IPS DF 6.9 (cell line): ENCODE results near the gene FAM187B.
"Not testable (repeated sequence)": the region's sequence is repeated elsewhere in the genome, so short reads cannot be mapped to it uniquely, and the experiment has no call there.

Experiments
- DNase-seq: peaks from one replicate; pipeline ENCODE4 v3.0.0-alpha.2; 2013; ENCODE audit warnings: low read depth, low spot score
- H3K27ac ChIP-seq: one replicate; pipeline ENCODE4 v1.5.1; 2013; ENCODE audit warnings: low read length, control low read depth
- H3K27me3 ChIP-seq: 2 replicates; pipeline ENCODE4 v1.6.1; 2013; ENCODE audit warnings: mild to moderate bottlenecking, low read length; ENCODE audit not compliant: control insufficient read depth, insufficient read depth
- H3K36me3 ChIP-seq: 2 replicates; pipeline ENCODE4 v1.6.1; 2013; ENCODE audit warnings: low read length; ENCODE audit not compliant: control insufficient read depth, insufficient read depth
- H3K4me1 ChIP-seq: 2 replicates; pipeline ENCODE4 v1.6.1; 2013; ENCODE audit warnings: low read length; ENCODE audit not compliant: control insufficient read depth, insufficient read depth
- H3K4me3 ChIP-seq: 2 replicates; pipeline ENCODE4 v1.5.1; 2013; ENCODE audit warnings: mild to moderate bottlenecking, low read length
- H3K9me3 ChIP-seq: 2 replicates; pipeline ENCODE4 v1.6.1; 2013; ENCODE audit warnings: low read length, inconsistent platforms; ENCODE audit not compliant: control insufficient read depth, insufficient read depth
- WGBS: extraction: QIAGEN DNeasy Blood & Tissue Kit; methylation state at CpG from one replicate; pipeline ENCODE4 v1.1.7; 2013; ENCODE audit warnings: mixed read lengths, missing lambda C conversion rate; ENCODE audit not compliant: insufficient read length, insufficient coverage; 5-methylcytosine and 5-hydroxymethylcytosine counted together

The FAM187B gene

GRCh38 chr19:35248310-35249145, 20.0 kb upstream of the FAM187B start, which contains the start of gene LSR:
Gene LSR (plus strand): TSS chr19:35249002. CDS start chr19:35249023, 21 bp downstream.
- no CpG with 5 or more reads among the region's 69 CpGs for WGBS
- Histone ChIP-seq H3K4me1 (peaks cover 8% of the 10 kb centered on the region), H3K27ac (no peak within 1 kb of the TSS), H3K4me3 (peak within 1 kb of the TSS; percentile 98), H3K27me3 (no peaks in the 10 kb centered on the region), H3K36me3 (peaks cover 7% of the 10 kb centered on the region; the same call in 1 of the 2 replicates), H3K9me3 (no peaks in the 10 kb centered on the region)
- DNase-seq, result no peak

GRCh38 chr19:35247526-35248309, 19.2 kb upstream of the FAM187B start:
- WGBS, result no CpG with 5 or more reads among the region's 42 CpGs
- no peak for DNase-seq
- Histone ChIP-seq H3K4me1 (peaks cover 7% of the 10 kb centered on the region), H3K36me3 (peaks cover 7% of the 10 kb centered on the region; the same call in 1 of the 2 replicates), H3K27me3 (no peaks in the 10 kb centered on the region), H3K4me3 (peak overlapping the region; percentile 98; the same call in 1 of the 2 replicates), H3K9me3 (no peaks in the 10 kb centered on the region), H3K27ac (no peak overlapping the region)

GRCh38 chr19:35246466-35247092, 18.0 kb upstream of the FAM187B start:
- Histone ChIP-seq H3K27me3 (no peaks in the 10 kb centered on the region), H3K9me3 (no peaks in the 10 kb centered on the region), H3K36me3 (peaks cover 7% of the 10 kb centered on the region; the same call in 1 of the 2 replicates), H3K27ac (no peak overlapping the region), H3K4me1 (peaks cover 7% of the 10 kb centered on the region), H3K4me3 (no peak overlapping the region)
- no CpG with 5 or more reads among the region's 4 CpGs for WGBS
- no peak for DNase-seq

- no peak overlapping the region for H3K4me3 ChIP-seq
- no CpG with 5 or more reads among the region's 1 CpG for WGBS
- no peaks in the 10 kb centered on the region for H3K4me1 ChIP-seq
- H3K27me3 ChIP-seq, result no peaks in the 10 kb centered on the region
- H3K9me3 ChIP-seq, result no peaks in the 10 kb centered on the region
- DNase-seq, result no peak
- no peaks in the 10 kb centered on the region for H3K36me3 ChIP-seq
- H3K27ac ChIP-seq, result no peak overlapping the region
Measured at GRCh38 chr19:35241417-35241816, 12.9 kb upstream of the FAM187B start.

GRCh38 chr19:35240327-35240726, 11.8 kb upstream of the FAM187B start:
- no CpG with 5 or more reads among the region's 1 CpG for WGBS
- no peak overlapping the region for H3K4me3 ChIP-seq
- DNase-seq, result no peak
- H3K9me3 ChIP-seq, result no peaks in the 10 kb centered on the region
- no peaks in the 10 kb centered on the region for H3K36me3 ChIP-seq
- H3K4me1 ChIP-seq, result no peaks in the 10 kb centered on the region
- H3K27me3 ChIP-seq, result no peaks in the 10 kb centered on the region
- no peak overlapping the region for H3K27ac ChIP-seq

- not testable (repeated sequence) for DNase-seq, H3K9me3 ChIP-seq, H3K27ac ChIP-seq, H3K36me3 ChIP-seq, H3K27me3 ChIP-seq, H3K4me3 ChIP-seq, H3K4me1 ChIP-seq
- no CpG with 5 or more reads among the region's 1 CpG for WGBS
Measured at GRCh38 chr19:35239597-35239996, 11.1 kb upstream of the FAM187B start.

GRCh38 chr19:35236638-35237400, 8.3 kb upstream of the FAM187B start:
- Histone ChIP-seq H3K36me3 (no peaks in the 10 kb centered on the region), H3K27ac (no peak overlapping the region), H3K4me3 (no peak overlapping the region), H3K27me3 (no peaks in the 10 kb centered on the region), H3K4me1 (no peaks in the 10 kb centered on the region), H3K9me3 (no peaks in the 10 kb centered on the region)
- no peak for DNase-seq
- WGBS, result no CpG with 5 or more reads among the region's 6 CpGs

- DNase-seq, result no peak
- no peaks in the 10 kb centered on the region for H3K4me1 ChIP-seq
- no peak overlapping the region for H3K27ac ChIP-seq
- H3K36me3 ChIP-seq, result no peaks in the 10 kb centered on the region
- no peaks in the 10 kb centered on the region for H3K9me3 ChIP-seq
- no peak overlapping the region for H3K4me3 ChIP-seq
- no peaks in the 10 kb centered on the region for H3K27me3 ChIP-seq
- WGBS, result no CpG with 5 or more reads among the region's 5 CpGs
Measured at GRCh38 chr19:35232912-35233311, 4.4 kb upstream of the FAM187B start.

GRCh38 chr19:35231956-35232645, 3.6 kb upstream of the FAM187B start:
- H3K9me3 ChIP-seq, result no peaks in the 10 kb centered on the region
- no peaks in the 10 kb centered on the region for H3K27me3 ChIP-seq
- H3K4me3 ChIP-seq, result no peak overlapping the region
- no peaks in the 10 kb centered on the region for H3K36me3 ChIP-seq
- H3K27ac ChIP-seq, result no peak overlapping the region
- no peak for DNase-seq
- H3K4me1 ChIP-seq, result no peaks in the 10 kb centered on the region
- WGBS, result no CpG with 5 or more reads among the region's 14 CpGs
